ENCODE measurements around the gene NFATC2.
"Not testable (repeated sequence)": the region's sequence is repeated elsewhere in the genome, so short reads cannot be mapped to it uniquely, and the experiment has no call there.

The NFATC2 gene

GRCh38 chr20:51470499-51470820 lies 72.1 kb downstream of the NFATC2 start:
- DNase-seq (ENCODE audit: low spot score) = no peak

GRCh38 chr20:51469578-51470498 lies 72.7 kb downstream of the NFATC2 start:
- no peak for DNase-seq (ENCODE audit: low spot score)

- DNase-seq (ENCODE audit: low spot score) = no peak
Observed at GRCh38 chr20:51469046-51469445, 73.5 kb downstream of the NFATC2 start.

- no peak for DNase-seq (ENCODE audit: low spot score)
Observed at GRCh38 chr20:51468636-51469035, 73.9 kb downstream of the NFATC2 start.

- no peak for DNase-seq (ENCODE audit: low spot score)
Observed at GRCh38 chr20:51467956-51468626, 74.4 kb downstream of the NFATC2 start.

- DNase-seq (ENCODE audit: low spot score) = no peak
Observed at GRCh38 chr20:51463998-51464397, 78.5 kb downstream of the NFATC2 start.

GRCh38 chr20:51463560-51463959 lies 79.0 kb downstream of the NFATC2 start:
- DNase-seq (ENCODE audit: low spot score) = no peak

- no peak for DNase-seq (ENCODE audit: low spot score)
Observed at GRCh38 chr20:51462566-51463276, 79.8 kb downstream of the NFATC2 start.

GRCh38 chr20:51461846-51462245 lies 80.7 kb downstream of the NFATC2 start:
- DNase-seq (ENCODE audit: low spot score) = not testable (repeated sequence)

GRCh38 chr20:51461306-51461705 lies 81.2 kb downstream of the NFATC2 start:
- DNase-seq (ENCODE audit: low spot score) = no peak

- DNase-seq (ENCODE audit: low spot score) = no peak
Observed at GRCh38 chr20:51460569-51461265, 81.8 kb downstream of the NFATC2 start.

- no peak for DNase-seq (ENCODE audit: low spot score)
Observed at GRCh38 chr20:51460163-51460562, 82.4 kb downstream of the NFATC2 start.

GRCh38 chr20:51458751-51459439 lies 83.6 kb downstream of the NFATC2 start:
- no peak for DNase-seq (ENCODE audit: low spot score)

- no peak for DNase-seq (ENCODE audit: low spot score)
Observed at GRCh38 chr20:51457533-51457932, 85.0 kb downstream of the NFATC2 start.

GRCh38 chr20:51456511-51457509 lies 85.7 kb downstream of the NFATC2 start:
- peak; percentile 77 for DNase-seq (ENCODE audit: low spot score)

GRCh38 chr20:51454250-51454865 lies 88.2 kb downstream of the NFATC2 start:
- DNase-seq (ENCODE audit: low spot score) = no peak

GRCh38 chr20:51452734-51453365 lies 89.7 kb downstream of the NFATC2 start:
- no peak for DNase-seq (ENCODE audit: low spot score)

- DNase-seq (ENCODE audit: low spot score) = no peak
Observed at GRCh38 chr20:51452091-51452613, 90.4 kb downstream of the NFATC2 start.

GRCh38 chr20:51451484-51451883 lies 91.0 kb downstream of the NFATC2 start:
- DNase-seq (ENCODE audit: low spot score) = no peak
